Endothelial cell of umbilical vein (primary cell): ENCODE measurements around the gene HAGH. TPM values are rescaled to one million over a fixed set of nuclear protein-coding genes. Genes with fewer than 3 reads are reported as not detected.

Experiments
- BruUV-seq: library from RNA; stranded (reverse); fragments of 400-500 nt; replicated peaks from 2 replicates; lab custom pipeline; 2021; lab: Mats Ljungman, UMichigan
- CTCF ChIA-PET: fragments of 300-600, 350-600 bp; sonication (Branson Sonifier 250); formaldehyde crosslinking; loops from one replicate; lab custom pipeline; 2021; ENCODE audit warnings: antibody characterized with exemption, inconsistent platforms; lab: Charles Lee
- POLR2A ChIA-PET: fragments of 300-600, 350-600 bp; sonication (Branson Sonifier 250); formaldehyde crosslinking; loops from one replicate; lab custom pipeline; 2021; ENCODE audit warnings: antibody characterized with exemption, inconsistent platforms; lab: Charles Lee
- DNase-seq: peaks from one replicate; pipeline ENCODE4 v3.0.0-alpha.2; 2011; ENCODE audit warnings: low read depth, low spot score
- FAIRE-seq: peaks from 2 replicates; lab custom pipeline; 2011; peaks lifted over from hg19 to GRCh38; lab: Jason Lieb, UNC
- H2AFZ ChIP-seq: 2 replicates; pipeline ENCODE4 v1.6.0; 2012; ENCODE audit warnings: low read depth, low read length, control low read depth, inconsistent platforms
- H3K27ac ChIP-seq: 2 replicates; pipeline ENCODE4 v1.5.1; 2011; ENCODE audit warnings: low read depth, mild to moderate bottlenecking, control low read depth, low read length, moderate library complexity; ENCODE audit not compliant: insufficient read depth
- H3K27me3 ChIP-seq, 2 experiments: 2 replicates each; pipeline versions ENCODE4 v1.6.0 to v1.6.1; 2011; ENCODE audit warnings: low read length in 2 of 2, mixed read lengths in 1 of 2; ENCODE audit not compliant: control insufficient read depth in 2 of 2, insufficient read depth in 2 of 2
- H3K36me3 ChIP-seq, 2 experiments: 2 replicates in 1 of 2; 3 replicates in 1 of 2; pipeline ENCODE4 v1.5.1; 2011; ENCODE audit warnings: low read length in 2 of 2, mild to moderate bottlenecking in 1 of 2, moderate library complexity in 1 of 2; ENCODE audit not compliant: control insufficient read depth in 2 of 2, insufficient read depth in 2 of 2; ENCODE audit errors: extremely low read depth in 1 of 2
- H3K4me1 ChIP-seq: 3 replicates; pipeline ENCODE4 v1.5.1; 2011; ENCODE audit warnings: mild to moderate bottlenecking, low read length; ENCODE audit not compliant: control insufficient read depth, insufficient read depth; ENCODE audit errors: extremely low read depth
- H3K4me2 ChIP-seq: 2 replicates; pipeline ENCODE4 v1.6.1; 2011; ENCODE audit warnings: low read length, control low read depth, mixed read lengths; ENCODE audit not compliant: insufficient read depth
- H3K4me3 ChIP-seq, 3 experiments: fragments of 200-600 bp in 1 of 3; sonication (generic), shearing (Covaris generic) in 1 of 3; replicated peaks in 1 of 3; 2 replicates each; pipeline ENCODE4 v1.5.1; 2011 to 2016; ENCODE audit warnings: control low read depth in 3 of 3, low read length in 3 of 3, mild to moderate bottlenecking in 2 of 3, inconsistent platforms in 1 of 3, low read depth in 1 of 3, moderate library complexity in 1 of 3; ENCODE audit not compliant: insufficient read depth in 1 of 3
- H3K79me2 ChIP-seq: 2 replicates; pipeline ENCODE4 v1.6.0; 2012; ENCODE audit warnings: low read length, inconsistent platforms; ENCODE audit not compliant: control insufficient read depth, insufficient read depth
- H3K9ac ChIP-seq: replicated peaks from 2 replicates; pipeline ENCODE3; 2011; ENCODE audit warnings: low read length, control low read depth; ENCODE audit not compliant: insufficient read depth; ENCODE audit errors: extremely low read depth
- H3K9me1 ChIP-seq: replicated peaks from 3 replicates; pipeline ENCODE4 v1.6.0; 2011; ENCODE audit warnings: mild to moderate bottlenecking, low read length; ENCODE audit not compliant: control insufficient read depth, insufficient read depth; ENCODE audit errors: extremely low read depth
- H3K9me3 ChIP-seq: replicated peaks from 2 replicates; pipeline ENCODE4 v1.5.1; 2012; ENCODE audit warnings: low read length, inconsistent platforms; ENCODE audit not compliant: control insufficient read depth, insufficient read depth
- H4K20me1 ChIP-seq: replicated peaks from 2 replicates; pipeline ENCODE3; 2011; ENCODE audit warnings: mild to moderate bottlenecking, low read length; ENCODE audit not compliant: control insufficient read depth, insufficient read depth; ENCODE audit errors: extremely low read depth
- CTCF ChIP-seq, 2 donors: IDR thresholded peaks; 1 replicate in 1 of 2; 2 replicates in 1 of 2; pipeline ENCODE4 v1.5.1; 2011; ENCODE audit warnings: low read length in 2 of 2, mild to moderate bottlenecking in 2 of 2, moderate library complexity in 2 of 2, control low read depth in 1 of 2, inconsistent platforms in 1 of 2, low read depth in 1 of 2; ENCODE audit not compliant: insufficient read depth in 1 of 2; ENCODE audit errors: extremely low read depth in 1 of 2
- FOS ChIP-seq: IDR thresholded peaks from 2 replicates; pipeline ENCODE4 v1.6.1; 2011; ENCODE audit warnings: mild to moderate bottlenecking, low read length, moderate library complexity, borderline replicate concordance; ENCODE audit not compliant: insufficient read depth
- GATA2 ChIP-seq: IDR thresholded peaks from 2 replicates; pipeline ENCODE4 v1.7.0; 2011; ENCODE audit warnings: low read depth, mild to moderate bottlenecking, moderate library complexity, mixed read lengths, low read length; ENCODE audit not compliant: insufficient read length, insufficient read depth
- MYC ChIP-seq: IDR thresholded peaks from one replicate; pipeline ENCODE4 v1.6.1; 2011; ENCODE audit warnings: mild to moderate bottlenecking, low read depth, low read length
- POLR2A ChIP-seq: IDR thresholded peaks from 2 replicates; pipeline ENCODE4 v1.6.1; 2012; ENCODE audit warnings: low read depth, mild to moderate bottlenecking, control low read depth, low read length
- dilution Hi-C: fragments of 300-500 bp; cut with MboI; formaldehyde crosslinking; loops from one replicate; pipeline ENCODE4 v1.15.0; 2019; ENCODE audit warnings: low sequenced_read_pairs; ENCODE audit not compliant: extremely low pct_ligation_motif_present
- intact Hi-C: fragments of 100-400 bp; cut with micrococcal nuclease; formaldehyde crosslinking; loops from one replicate; pipeline ENCODE4 v1.10.0; 2022
- polyA plus RNA-seq, 4 experiments: library from polyadenylated mRNA; depleted of rRNA in 3 of 4; stranded (reverse) in 3 of 4; unstranded in 1 of 4; fragments of >200 nt; gene quantifications; 2 replicates each; pipeline versions ENCODE4 v1.2.1 to v1.2.3, GENCODE V29; 2011 to 2012; ENCODE audit warnings: missing spikeins in 1 of 4
- total RNA-seq: library from RNA; stranded (reverse); gene quantifications from 2 replicates; pipeline ENCODE4 v1.2.3, GENCODE V29; 2021

Gene HAGH
- total and polyA plus RNA-seq, 2 donors (not counting 3 experiments of a cell fraction or from before 2014, with no cell fraction given), result 54.3 to 84.2 TPM

- Histone ChIP-seq H3K36me3 (peaks cover 0 to 36% of the 10 kb centered on the region in 2 experiments), H3K27me3 (no peaks in the 10 kb centered on the region), H4K20me1 (no peaks in the 10 kb centered on the region), H3K79me2 (no peaks in the 10 kb centered on the region), H3K9me1 (no peaks in the 10 kb centered on the region), H3K4me2 (no peak overlapping the region), H2AFZ (no peak overlapping the region), H3K9me3 (no peaks in the 10 kb centered on the region), H3K4me3 (no peak overlapping the region), H3K27ac (no peak overlapping the region), H3K4me1 (no peaks in the 10 kb centered on the region), H3K9ac (no peak overlapping the region)
- ChIA-PET POLR2A (no interaction called here), CTCF (no interaction called here)
- DNase-seq (no peak), FAIRE-seq (no peak)
- no peak for TF ChIP-seq GATA2
- no peak for TF ChIP-seq CTCF (IDR thresholded peaks at IDR 0.05; ENCODE audit: extremely low read depth in 1 of 2, insufficient read depth in 1 of 2, low read depth in 1 of 2, low read length in 2 of 2)
- TF ChIP-seq FOS, result no peak
- TF ChIP-seq MYC, result no peak
- no peak for TF ChIP-seq POLR2A
- no TSS peak for BruUV-seq
- dilution Hi-C loops, result no loop called here
- intact Hi-C loops, result no loop called here
Observed at GRCh38 chr16:1819611-1820010, 7.0 kb downstream of the HAGH start.

- no TSS peak for BruUV-seq
- ChIA-PET CTCF (no interaction called here), POLR2A (no interaction called here)
- DNase-seq (no peak), FAIRE-seq (no peak)
- intact Hi-C loops (no loop called here), dilution Hi-C loops (no loop called here)
- Histone ChIP-seq H3K36me3 (peaks cover 0 to 36% of the 10 kb centered on the region in 2 experiments), H4K20me1 (no peaks in the 10 kb centered on the region), H3K27me3 (no peaks in the 10 kb centered on the region), H2AFZ (no peak overlapping the region), H3K4me1 (no peaks in the 10 kb centered on the region), H3K4me2 (no peak overlapping the region), H3K9me1 (no peaks in the 10 kb centered on the region), H3K9ac (no peak overlapping the region), H3K79me2 (no peaks in the 10 kb centered on the region), H3K27ac (no peak overlapping the region), H3K9me3 (no peaks in the 10 kb centered on the region), H3K4me3 (no peak overlapping the region)
- TF ChIP-seq FOS, result no peak
Observed at GRCh38 chr16:1818873-1819525, 7.6 kb downstream of the HAGH start.
